Measurements from ENCODE around the gene LYZL2. TPM values are rescaled to one million over a fixed set of nuclear protein-coding genes. Genes with fewer than 3 reads are reported as not detected.

The LYZL2 gene
- total RNA-seq, 1 donor from 2014 or later = not detected

GRCh38 chr10:30580241-30580640 lies 49.3 kb downstream of the LYZL2 start:
- no peak for DNase-seq (ENCODE audit: low spot score)
- Mint-ChIP-seq H3K36me3 (ENCODE audit: low read depth) (no peaks in the 10 kb centered on the region), H3K4me3 (ENCODE audit: low read depth) (no peak overlapping the region), H3K9me3 (no peaks in the 10 kb centered on the region), H3K27ac (no peak overlapping the region), H3K4me1 (ENCODE audit: low read depth) (peaks cover 8% of the 10 kb centered on the region), H3K27me3 (ENCODE audit: low read depth) (peaks cover 17% of the 10 kb centered on the region)
- intact Hi-C loops (cut with micrococcal nuclease) = loop anchor here (5.0 kb wide), 1 partner anchor 48 kb away; no protein-coding TSS in a partner anchor

- intact Hi-C loops (cut with micrococcal nuclease) = no loop called here
- Mint-ChIP-seq H3K4me3 (ENCODE audit: low read depth) (no peak overlapping the region), H3K27me3 (ENCODE audit: low read depth) (peaks cover 20% of the 10 kb centered on the region), H3K4me1 (ENCODE audit: low read depth) (peaks cover 8% of the 10 kb centered on the region), H3K9me3 (no peaks in the 10 kb centered on the region), H3K27ac (no peak overlapping the region), H3K36me3 (ENCODE audit: low read depth) (no peaks in the 10 kb centered on the region)
- DNase-seq (ENCODE audit: low spot score) = no peak
These were observed 50.0 kb downstream of the LYZL2 start for GRCh38 chr10:30579574-30579973.

- Mint-ChIP-seq H3K27me3 (ENCODE audit: low read depth) (peaks cover 23% of the 10 kb centered on the region), H3K27ac (no peak overlapping the region), H3K36me3 (ENCODE audit: low read depth) (no peaks in the 10 kb centered on the region), H3K4me1 (ENCODE audit: low read depth) (peaks cover 2% of the 10 kb centered on the region), H3K9me3 (no peaks in the 10 kb centered on the region), H3K4me3 (ENCODE audit: low read depth) (no peak overlapping the region)
- no peak for DNase-seq (ENCODE audit: low spot score)
- intact Hi-C loops (cut with micrococcal nuclease) = no loop called here
These were observed 52.5 kb downstream of the LYZL2 start for GRCh38 chr10:30577048-30577447.

- H3K4me1 Mint-ChIP-seq (ENCODE audit: low read depth) = peaks cover 2% of the 10 kb centered on the region
- no peaks in the 10 kb centered on the region for H3K36me3 Mint-ChIP-seq (ENCODE audit: low read depth)
- DNase-seq (ENCODE audit: low spot score) = no peak
- H3K27ac Mint-ChIP-seq = no peak overlapping the region
- intact Hi-C loops (cut with micrococcal nuclease) = no loop called here
- no peaks in the 10 kb centered on the region for H3K9me3 Mint-ChIP-seq
- no peak overlapping the region for H3K4me3 Mint-ChIP-seq (ENCODE audit: low read depth)
- H3K27me3 Mint-ChIP-seq (ENCODE audit: low read depth) = peaks cover 21% of the 10 kb centered on the region
These were observed 52.9 kb downstream of the LYZL2 start for GRCh38 chr10:30576641-30577040.

- H3K9me3 Mint-ChIP-seq = peaks cover 3% of the 10 kb centered on the region
- no peak overlapping the region for H3K4me3 Mint-ChIP-seq (ENCODE audit: low read depth)
- DNase-seq (ENCODE audit: low spot score) = no peak
- peaks cover 28% of the 10 kb centered on the region for H3K27me3 Mint-ChIP-seq (ENCODE audit: low read depth)
- H3K4me1 Mint-ChIP-seq (ENCODE audit: low read depth) = no peaks in the 10 kb centered on the region
- no peak overlapping the region for H3K27ac Mint-ChIP-seq
- intact Hi-C loops (cut with micrococcal nuclease) = no loop called here
- H3K36me3 Mint-ChIP-seq (ENCODE audit: low read depth) = no peaks in the 10 kb centered on the region
These were observed 55.1 kb downstream of the LYZL2 start for GRCh38 chr10:30574432-30574796.

- peaks cover 26% of the 10 kb centered on the region for H3K27me3 Mint-ChIP-seq (ENCODE audit: low read depth)
- H3K9me3 Mint-ChIP-seq = peaks cover 3% of the 10 kb centered on the region
These were observed 55.7 kb downstream of the LYZL2 start for GRCh38 chr10:30573721-30574431.

GRCh38 chr10:30565449-30565848 lies 64.1 kb downstream of the LYZL2 start:
- Mint-ChIP-seq H3K27me3 (ENCODE audit: low read depth) (peaks cover 32% of the 10 kb centered on the region), H3K4me1 (ENCODE audit: low read depth) (peaks cover 10% of the 10 kb centered on the region), H3K4me3 (ENCODE audit: low read depth) (no peak overlapping the region), H3K36me3 (ENCODE audit: low read depth) (no peaks in the 10 kb centered on the region), H3K9me3 (peaks cover 3% of the 10 kb centered on the region), H3K27ac (no peak overlapping the region)
- intact Hi-C loops (cut with micrococcal nuclease) = no loop called here
- no peak for DNase-seq (ENCODE audit: low spot score)

More at GRCh38 chr10:30573721-30574431, 55.7 kb downstream of the LYZL2 start:
- no peak for DNase-seq (ENCODE audit: low spot score)
- H3K27ac Mint-ChIP-seq = no peak overlapping the region
- intact Hi-C loops (cut with micrococcal nuclease) = no loop called here
- H3K36me3 Mint-ChIP-seq (ENCODE audit: low read depth) = no peaks in the 10 kb centered on the region
- no peaks in the 10 kb centered on the region for H3K4me1 Mint-ChIP-seq (ENCODE audit: low read depth)
- no peak overlapping the region for H3K4me3 Mint-ChIP-seq (ENCODE audit: low read depth)

GRCh38 chr10:30562787-30563186 lies 66.8 kb downstream of the LYZL2 start:
- Mint-ChIP-seq H3K4me1 (ENCODE audit: low read depth) (peaks cover 10% of the 10 kb centered on the region), H3K27ac (no peak overlapping the region), H3K9me3 (no peaks in the 10 kb centered on the region), H3K36me3 (ENCODE audit: low read depth) (no peaks in the 10 kb centered on the region), H3K4me3 (ENCODE audit: low read depth) (no peak overlapping the region), H3K27me3 (ENCODE audit: low read depth) (peaks cover 21% of the 10 kb centered on the region)
- intact Hi-C loops (cut with micrococcal nuclease) = no loop called here
- DNase-seq (ENCODE audit: low spot score) = peak; percentile 33

Other genes starting within 250 kb of the LYZL2 start
- gene MAP3K8, start 195.6 kb downstream of the LYZL2 start, total RNA-seq = 33.5 and 37.1 TPM in 2 replicates